ENCODE measurements around the gene CALR3.
"Not testable (repeated sequence)": the region's sequence is repeated elsewhere in the genome, so short reads cannot be mapped to it uniquely, and the experiment has no call there.

CALR3 gene, protein sequence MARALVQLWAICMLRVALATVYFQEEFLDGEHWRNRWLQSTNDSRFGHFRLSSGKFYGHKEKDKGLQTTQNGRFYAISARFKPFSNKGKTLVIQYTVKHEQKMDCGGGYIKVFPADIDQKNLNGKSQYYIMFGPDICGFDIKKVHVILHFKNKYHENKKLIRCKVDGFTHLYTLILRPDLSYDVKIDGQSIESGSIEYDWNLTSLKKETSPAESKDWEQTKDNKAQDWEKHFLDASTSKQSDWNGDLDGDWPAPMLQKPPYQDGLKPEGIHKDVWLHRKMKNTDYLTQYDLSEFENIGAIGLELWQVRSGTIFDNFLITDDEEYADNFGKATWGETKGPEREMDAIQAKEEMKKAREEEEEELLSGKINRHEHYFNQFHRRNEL

DNA sequence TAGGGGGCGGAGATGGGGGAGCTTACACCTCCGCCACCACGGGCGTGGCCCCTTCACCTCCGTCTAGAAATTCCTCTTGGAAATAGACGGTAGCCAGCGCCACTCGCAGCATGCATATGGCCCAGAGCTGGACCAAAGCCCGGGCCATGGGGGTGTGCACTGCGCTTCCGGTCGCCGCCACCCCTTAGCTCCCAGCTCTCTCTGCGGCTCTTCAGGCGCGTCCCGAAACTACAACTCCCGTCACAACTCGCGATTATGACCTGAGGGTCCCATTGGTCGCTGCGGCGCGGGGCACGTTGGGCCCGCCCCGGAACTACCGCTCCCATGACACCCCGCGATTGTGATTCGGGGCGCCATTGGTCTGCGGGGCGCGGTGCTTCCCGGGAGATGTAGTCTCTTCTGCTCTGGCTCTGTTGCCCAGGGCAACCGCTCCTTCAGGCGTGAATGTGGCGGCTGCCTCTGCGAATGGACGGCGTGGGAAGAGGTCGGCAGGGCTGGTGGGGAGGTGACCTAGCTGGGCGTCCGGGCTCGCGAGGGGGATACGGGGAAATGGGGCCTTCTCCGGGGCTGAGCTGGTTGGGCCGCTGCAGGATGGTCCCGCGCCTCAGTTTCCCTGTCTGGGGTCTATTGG is at the start of gene CALR3, which contains the start of gene C19orf44:
CALR3 (minus strand) TSS at position 186 of the 631 bp plus-strand sequence; CDS start at position 148, 38 bp downstream.
C19orf44 (plus strand) TSS at position 413 of the 631 bp plus-strand sequence. CDS start 4,399 bp downstream, outside the sequence.
- peak; percentile 99 for DNase-seq (ENCODE audit: low spot score)

DNA sequence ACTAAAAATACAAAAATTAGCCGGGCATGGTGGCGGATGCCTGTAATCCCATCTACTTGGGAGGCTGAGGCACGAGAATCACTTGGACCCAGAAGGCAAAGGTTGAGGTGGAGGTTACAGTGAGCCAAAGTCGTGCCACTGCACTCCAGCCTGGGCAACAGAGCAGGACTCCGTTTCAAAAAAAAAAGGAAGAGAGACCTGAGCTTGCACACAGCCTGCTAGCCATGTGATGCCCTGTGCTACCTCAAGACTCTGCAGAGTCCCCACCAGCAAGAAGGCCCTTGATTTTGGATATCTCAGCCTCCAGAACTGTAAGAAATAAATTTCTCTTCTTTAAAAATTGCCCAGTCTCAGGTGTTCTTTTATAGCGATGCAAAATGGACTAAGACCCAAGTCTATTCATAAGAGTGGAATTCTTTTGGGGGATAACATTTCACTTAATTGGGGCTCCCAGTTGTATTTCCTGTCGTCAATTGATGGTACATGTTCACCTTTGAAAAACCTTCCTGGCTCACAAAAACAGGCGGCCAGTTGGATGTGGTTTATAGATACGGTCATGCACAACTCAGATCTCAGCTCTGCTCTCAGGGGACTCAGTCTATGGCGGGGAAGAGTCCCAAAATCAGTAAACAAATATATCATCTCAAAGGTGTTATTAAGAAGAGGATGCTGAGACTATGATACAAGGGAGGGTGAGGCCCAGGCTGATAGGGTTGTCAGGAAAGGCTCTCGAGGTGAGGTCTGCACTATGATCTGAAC is 48.7 kb upstream of the CALR3 start:
- DNase-seq (ENCODE audit: low spot score): no peak

DNA sequence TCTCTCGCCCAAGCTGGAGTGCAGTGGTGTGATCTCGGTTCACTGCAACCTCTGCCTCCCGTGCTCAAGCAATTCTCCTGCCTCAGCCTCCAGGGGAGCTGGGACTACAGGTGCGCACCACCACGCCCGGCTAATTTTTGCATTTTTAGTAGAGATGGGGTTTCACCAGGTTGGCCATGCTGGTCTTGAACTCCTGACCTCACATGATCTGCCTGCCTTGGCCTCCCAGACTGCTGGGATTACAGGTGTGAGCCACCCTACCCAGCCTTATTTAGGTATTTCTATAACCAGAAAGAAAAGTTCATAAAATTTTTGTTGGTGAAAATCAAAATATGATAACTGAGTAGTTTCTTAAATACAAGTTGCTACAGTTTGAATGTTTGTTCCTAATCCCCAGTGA is 47.8 kb upstream of the CALR3 start:
- not testable (repeated sequence) for DNase-seq (ENCODE audit: low spot score)

DNA sequence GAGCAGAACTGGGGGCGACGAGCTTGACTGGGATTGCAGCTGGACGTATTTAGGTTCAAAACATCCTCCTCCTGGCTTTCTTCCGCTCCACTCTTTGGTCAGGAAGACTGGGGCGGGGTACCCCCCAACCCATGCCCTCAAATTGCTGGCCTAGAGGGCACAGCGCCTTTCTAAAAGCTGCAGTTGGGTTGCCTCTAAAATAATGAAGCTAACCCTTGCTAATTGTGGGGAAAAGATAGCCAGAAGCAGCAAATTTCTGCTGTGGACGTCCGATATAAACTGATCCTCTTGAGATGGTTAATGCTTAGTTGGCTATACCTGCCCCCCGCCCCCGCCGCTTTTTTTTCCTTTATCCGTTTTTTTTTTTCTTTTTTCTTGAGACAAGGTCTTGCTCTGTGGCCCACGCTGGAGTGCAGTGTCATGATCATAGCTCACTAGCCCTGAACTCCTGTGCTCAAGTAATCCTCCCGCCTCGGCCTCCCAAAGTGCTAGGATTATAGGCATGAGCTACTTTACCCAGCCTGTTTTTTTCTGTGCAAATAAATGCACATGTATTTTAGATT is 47.0 kb upstream of the CALR3 start:
- no peak for DNase-seq (ENCODE audit: low spot score)

DNA sequence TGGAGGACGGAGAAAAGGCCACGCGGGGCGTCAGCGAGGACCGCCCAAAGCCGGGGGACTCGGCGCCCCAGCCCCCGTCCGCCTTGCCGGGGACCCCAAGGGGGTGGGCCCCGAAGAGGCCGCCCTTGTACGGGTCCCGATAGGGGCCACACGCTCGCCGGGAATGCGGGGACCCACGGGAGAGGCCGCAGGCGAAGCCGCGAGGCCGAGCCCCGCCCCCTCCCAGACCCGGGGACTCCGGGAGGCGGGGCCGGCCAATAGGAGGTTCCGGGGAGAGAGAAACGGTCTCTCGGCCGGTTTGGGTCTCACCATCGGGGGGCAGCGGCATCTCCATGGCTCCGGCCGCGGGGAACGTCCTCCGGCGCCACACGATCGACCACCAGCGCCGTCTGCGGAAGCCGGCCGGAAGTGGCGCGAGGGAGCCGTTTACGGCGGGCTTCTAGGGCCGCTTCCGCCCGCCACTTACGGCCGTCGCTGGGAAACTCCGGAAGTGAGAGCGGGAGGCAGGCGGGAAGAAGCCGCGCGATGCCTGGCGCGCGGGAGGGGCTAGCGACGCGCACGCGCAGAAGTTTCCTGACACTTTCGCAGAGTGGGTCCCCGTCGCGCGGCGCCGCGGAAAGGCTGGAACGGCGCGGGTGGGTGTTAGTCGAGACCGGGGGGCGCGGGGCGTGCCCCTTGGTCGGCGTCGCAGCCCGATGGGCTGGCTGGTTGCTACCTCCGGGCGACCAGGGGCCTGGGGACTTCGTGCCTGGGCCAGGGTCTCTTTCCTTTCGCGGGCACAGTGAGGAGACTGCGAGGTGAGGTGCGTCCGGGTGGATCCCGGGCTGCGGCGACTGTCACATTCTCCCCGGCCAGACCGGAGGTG is 46.3 kb upstream of the CALR3 start, which contains the start of gene CHERP:
CHERP (minus strand) TSS at position 393 of the 865 bp plus-strand sequence; CDS start at position 334, 59 bp downstream.
- peak; percentile 93 for DNase-seq (ENCODE audit: low spot score)

DNA sequence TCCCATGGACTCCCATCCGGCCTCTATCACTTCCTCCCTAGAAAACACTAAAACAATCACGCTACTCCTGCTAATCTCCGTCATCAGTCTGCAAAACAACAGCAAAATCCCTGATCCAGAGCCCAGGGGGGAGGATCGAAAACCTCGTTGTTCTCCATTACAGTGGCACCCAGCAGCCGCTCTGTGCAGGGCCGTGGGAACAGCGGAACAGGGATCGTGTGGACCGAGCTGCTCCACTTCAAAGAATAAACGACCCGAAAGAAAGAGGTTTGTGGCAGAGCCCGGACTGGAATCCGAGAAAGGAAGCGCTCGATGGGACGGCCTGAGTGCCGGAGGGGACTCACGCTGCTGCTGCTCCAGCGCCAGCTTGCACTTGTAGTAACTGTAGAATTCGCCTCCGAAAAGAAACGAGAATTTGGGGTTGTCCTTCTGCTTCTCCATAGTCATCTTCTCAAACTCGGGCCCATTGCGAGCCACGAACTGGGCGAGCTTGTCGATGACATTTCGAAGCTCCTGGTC is 45.6 kb upstream of the CALR3 start:
- DNase-seq (ENCODE audit: low spot score): no peak

DNA sequence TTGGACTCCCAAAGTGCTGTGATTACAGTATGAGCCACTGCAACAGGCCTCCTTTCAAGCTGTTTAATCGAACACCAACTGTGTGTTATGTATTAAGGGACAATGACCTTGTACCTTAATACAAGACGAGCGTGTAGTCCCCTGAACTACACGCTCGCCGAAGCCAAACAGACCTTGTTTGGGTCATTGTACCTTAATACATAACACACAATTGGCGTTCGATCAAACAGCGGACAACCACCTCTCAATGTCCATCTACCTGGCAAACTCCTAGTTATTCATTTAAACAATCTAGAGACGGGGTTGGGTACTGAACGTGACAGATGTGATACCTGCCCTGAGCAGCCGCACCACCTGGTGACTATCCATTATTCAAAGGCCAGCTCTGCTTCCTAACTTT is 45.0 kb upstream of the CALR3 start:
- no peak for DNase-seq (ENCODE audit: low spot score)

DNA sequence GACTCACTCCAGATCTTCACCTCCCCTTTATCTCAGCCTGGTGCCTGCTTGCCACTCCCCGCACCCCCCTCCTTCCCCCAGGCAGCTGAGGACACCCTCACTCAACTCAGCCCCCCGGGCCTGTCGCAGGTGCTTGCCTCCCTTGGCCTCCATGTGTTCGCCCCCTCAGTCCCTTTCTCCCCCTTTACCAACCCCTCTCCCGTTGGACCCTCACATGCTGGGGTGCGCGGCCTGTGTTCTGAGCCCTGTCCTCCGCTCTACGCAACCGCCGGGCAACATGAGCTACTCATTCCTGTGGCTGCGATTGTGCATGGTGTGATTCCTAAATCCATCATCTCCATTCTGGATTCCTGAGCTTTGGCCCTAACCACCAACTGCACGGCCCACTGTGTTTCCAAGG is 41.1 kb upstream of the CALR3 start:
- DNase-seq (ENCODE audit: low spot score): no peak

DNA sequence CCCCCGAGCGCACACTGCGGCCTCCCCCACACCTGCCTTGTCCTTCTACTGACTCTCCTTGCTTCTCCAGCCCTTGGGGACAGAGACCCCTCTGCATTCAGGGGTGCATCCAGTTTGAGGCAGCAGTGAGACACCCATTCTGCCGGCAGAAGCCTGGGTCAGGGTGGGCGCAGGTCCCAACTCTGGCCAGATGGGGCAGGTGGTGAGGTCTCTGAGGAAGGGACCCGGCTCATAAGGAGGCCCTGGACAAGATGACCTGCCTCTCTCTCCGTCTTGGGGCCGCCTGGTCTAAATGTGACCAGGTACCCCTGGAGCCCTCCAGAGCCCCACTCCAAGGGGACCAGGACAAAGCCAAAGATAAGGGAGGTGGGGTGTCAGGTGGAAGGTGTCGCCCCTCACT is 40.2 kb upstream of the CALR3 start:
- DNase-seq (ENCODE audit: low spot score): no peak

DNA sequence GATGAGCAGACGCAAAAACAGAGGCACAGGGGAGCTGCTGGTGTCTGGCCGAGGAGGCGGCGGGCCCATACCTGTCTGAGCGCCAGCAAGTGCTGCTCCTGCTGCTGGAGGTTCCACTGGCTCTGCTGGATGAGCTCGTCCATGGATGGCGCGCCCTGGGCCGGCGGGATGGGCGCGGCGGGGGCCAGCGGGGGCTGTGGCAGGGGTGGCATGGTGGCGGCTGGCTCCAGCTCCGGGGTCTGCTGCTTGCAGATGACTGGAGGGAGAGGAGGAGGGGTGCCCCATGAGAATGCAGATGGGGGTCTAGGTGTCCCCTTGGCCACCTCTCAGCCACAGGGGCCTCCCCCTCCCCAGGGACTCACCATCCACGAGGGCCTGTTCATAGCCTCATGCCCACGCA is 39.4 kb upstream of the CALR3 start:
- DNase-seq (ENCODE audit: low spot score): no peak

DNA sequence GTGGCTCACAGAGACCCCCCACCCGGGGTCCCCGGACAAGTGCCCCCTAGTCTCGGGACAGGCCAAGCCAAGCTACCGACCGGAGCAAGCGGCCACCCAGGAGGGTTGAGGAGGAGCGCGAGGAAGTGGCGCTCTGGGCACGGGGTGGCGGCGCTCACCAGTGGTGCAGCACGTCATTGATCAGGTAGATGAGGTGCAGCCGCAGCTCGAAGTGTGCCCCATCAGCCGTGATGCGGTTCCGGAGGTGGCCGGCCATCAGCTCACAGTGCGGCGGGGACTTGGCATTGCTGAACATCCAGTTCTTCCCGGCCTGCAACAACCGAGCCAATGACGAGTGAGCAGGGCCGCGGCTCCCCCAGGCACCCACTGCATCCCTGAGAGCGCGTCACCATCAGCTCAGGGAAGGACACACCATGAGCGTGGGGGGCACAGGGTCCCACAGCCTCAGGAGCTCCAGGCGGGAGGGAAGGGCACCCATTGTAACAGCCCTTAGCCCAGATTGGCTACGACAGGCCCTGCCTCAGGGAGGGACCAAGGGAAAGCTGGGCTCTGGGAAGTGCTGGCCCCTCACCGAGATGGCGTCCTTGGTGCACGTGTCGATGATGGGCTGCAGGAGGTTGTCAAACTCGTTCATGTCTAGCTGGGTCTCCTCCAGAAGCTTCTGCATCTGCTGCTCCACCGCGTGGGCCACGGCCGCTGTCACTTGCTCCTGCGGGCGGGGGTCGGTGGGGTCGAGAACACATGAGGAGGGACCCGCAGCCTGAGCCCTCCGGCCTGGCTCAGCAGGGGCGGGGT is 36.7 kb upstream of the CALR3 start:
- DNase-seq (ENCODE audit: low spot score): no peak

DNA sequence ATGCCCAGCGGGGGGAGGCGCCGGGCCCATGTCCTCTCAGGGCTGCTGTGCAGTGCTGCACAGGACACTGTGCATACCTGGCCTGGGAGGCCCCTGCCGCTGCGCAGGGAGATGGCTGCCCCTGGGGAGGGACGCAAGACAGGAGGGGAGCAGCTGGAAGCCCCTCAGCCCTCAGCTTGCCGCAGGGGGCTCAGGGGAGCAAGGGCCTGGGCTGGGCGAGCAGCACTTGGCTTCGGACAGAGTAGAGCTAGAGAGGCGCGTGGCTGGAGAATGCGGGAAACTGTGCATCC is 35.4 kb upstream of the CALR3 start:
- DNase-seq (ENCODE audit: low spot score): no peak

DNA sequence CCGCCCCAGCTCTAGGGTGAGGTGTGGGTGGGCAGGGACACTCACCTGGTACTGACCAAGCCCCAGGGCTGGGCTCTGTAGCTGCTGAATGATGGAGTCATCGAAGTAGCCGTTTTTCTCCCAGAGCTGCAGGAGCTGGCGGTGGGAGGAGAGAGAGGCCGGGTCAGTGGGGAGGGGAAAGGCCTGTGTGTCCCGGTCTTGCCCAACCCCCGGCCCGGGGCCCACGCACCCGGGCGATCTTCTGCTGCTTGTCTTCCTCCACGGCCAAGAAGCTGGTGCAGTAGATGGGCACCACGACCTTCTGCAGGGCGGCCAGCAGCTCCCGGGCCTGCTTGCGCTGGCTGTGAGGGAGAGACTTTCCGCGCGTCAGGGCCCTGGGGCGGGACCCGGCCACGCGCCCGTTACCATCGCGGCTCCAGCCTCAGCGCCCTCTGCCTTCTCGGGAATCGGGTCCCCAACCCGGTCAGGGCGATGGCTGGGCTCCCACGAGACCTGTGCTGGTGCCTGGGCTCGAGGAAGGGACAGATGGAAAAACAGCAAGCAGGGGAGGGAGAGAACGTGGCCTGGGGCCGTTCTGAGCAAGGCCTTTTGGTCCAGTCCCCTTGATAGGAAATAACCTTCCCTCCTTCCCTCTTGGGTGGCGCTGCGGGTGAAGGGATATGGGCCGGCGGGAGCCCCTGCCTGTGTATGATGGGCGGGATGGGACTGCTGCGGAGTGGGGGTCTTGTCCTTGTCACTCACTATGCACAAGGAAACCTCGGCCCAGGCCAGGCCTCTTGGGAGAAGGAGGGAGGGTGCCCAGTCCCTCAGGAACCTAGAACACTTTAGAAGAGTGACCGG is 34.8 kb upstream of the CALR3 start:
- no peak for DNase-seq (ENCODE audit: low spot score)

DNA sequence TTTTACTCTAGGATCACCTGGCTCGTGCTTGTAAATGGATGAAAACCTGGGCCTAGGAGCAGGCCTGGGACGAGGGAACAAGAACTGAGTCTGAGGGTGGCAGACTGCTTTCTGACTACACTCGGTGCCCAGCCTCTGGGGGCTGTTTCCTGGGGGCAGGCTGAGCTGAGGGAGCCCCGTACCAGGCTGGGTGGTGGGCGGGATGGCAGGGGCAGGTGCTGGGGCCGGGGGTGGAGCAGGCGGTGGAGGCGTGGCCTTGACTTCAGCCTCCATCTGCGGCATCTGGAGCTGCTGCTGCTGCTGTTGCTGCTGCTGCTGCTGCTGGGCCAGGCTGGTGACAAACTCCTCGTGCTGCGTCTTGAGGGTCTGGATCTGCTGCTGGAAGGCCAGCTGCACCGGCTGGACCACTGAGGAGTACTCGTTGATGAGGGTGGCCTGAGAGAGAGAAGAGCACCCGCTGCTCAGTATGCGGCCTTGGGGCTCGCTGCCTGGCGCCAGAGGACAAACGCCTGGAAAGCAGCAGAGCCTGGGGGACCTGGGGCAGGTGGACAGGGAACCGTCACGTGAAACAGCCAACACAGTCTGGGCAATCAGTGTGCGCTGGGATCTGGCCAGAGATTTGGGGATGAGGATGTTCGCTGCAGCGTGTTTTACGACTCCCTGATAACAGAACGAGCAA is 33.6 kb upstream of the CALR3 start:
- no peak for DNase-seq (ENCODE audit: low spot score)

DNA sequence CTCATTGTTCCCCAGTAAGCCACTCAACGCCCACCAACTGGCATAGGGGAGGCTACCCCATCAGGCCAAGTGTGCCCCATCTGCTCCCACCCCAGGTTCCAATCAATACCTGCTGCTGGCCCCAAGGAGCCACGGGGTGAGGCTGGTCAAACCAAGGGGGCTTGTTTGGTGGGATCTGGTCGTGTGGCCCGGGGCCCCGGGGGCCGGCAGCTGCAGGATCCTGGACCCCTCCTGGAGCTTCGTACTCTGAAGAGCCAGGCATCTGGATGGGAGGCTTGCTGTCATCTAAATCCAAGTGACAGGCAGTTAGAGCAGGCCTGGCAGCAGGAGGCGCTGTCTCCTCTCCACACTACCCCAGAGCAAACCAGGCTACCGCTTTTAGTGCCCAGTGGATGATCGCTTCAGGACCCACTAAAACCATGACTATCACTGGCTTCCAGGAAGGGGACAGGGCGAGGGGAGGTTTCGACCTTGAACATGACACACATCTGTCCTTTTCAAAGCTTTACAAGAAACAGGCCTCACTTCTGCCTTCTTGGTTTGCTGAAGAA is 32.1 kb upstream of the CALR3 start:
- peak; percentile 16 for DNase-seq (ENCODE audit: low spot score)

DNA sequence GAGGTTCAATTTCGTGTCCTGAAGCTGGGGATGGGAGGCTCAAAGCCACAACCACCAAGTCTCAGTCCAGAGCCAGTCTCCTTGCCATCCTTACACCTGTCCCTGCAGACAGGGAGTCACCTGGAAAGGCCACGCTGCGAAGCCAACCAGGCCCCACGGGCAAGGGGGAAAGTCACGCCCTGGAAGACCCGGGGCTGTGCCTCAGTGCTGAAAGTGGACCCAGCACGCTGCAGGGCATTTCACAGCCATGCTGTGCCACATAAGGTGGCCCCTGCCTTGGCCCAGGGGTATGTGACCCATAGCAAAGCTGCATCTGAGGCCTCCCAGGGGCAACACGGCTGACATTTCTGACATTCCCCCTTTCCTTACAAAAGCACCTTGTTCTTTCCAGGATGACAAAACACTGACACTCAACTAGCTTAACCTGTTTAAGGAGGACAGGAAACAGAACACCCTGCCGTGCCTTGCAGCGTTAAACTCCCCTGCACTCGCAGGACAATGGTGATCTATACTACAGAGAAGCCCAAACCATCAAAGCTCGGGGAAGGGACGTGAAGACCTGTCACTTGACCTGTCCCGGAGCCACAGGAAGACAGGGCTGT is 31.5 kb upstream of the CALR3 start:
- DNase-seq (ENCODE audit: low spot score): no peak

DNA sequence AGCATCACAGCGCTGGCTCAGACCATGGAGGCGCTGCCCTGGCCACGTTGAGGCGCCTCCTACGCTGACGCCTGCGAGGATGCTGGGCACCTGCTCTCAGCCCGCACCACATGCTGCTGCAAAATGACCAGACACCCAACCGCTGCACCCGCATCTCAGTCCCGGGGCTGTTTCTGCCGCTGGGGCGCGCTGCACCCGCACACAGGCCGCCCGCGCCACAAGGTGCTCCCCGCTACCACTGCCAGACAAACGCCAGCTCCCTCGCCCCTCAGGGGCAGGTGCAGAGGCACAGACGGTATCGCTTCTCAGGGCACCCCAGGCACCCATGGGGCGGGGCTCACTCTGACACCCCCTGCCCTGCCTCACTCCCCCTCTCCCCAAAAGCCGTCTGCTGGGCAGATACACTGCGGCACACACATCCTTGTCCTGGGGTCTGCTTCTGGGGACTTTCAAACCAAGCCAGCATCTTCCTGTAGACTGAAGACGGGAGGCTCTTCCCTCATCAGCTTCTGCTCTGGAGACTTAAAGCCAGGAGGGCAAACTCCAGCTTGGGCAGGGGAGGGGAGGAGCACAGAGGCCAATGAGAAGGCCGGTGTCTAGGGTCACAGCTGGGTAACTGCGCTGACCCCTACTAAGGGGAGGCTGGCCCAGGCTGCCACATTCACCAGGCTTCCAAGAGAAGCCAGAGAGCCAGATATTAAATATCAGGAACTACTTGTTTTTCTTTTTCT is 29.9 kb upstream of the CALR3 start:
- no peak for DNase-seq (ENCODE audit: low spot score)

Data from cerebellar cortex (tissue), 1 donor.